Esophagus squamous epithelium (tissue), 5 donors: ENCODE results near the gene MICAL3. TPM values are rescaled to one million over a fixed set of nuclear protein-coding genes. Genes with fewer than 3 reads are reported as not detected.

ENCODE experiments used
- DNase-seq: peaks from one replicate; lab custom pipeline; 2025; lab: John Stamatoyannopoulos, UW
- H3K27ac ChIP-seq, 4 donors: fragments of 200-600 bp; sonication (generic); one replicate each; pipeline ENCODE4 v1.5.1; 2016 to 2019; ENCODE audit warnings: mild to moderate bottlenecking in 1 of 4
- H3K27me3 ChIP-seq, 4 donors: fragments of 200-600 bp; sonication (generic); 1 replicate in 3 of 4; 2 replicates in 1 of 4; pipeline versions ENCODE4 v1.5.1 to v1.6.0; 2017 to 2021; ENCODE audit warnings: antibody characterized with exemption in 1 of 4
- H3K36me3 ChIP-seq, 3 donors: fragments of 200-600 bp; sonication (generic); one replicate each; pipeline ENCODE4 v1.5.1; 2016 to 2019
- H3K4me1 ChIP-seq, 3 donors: fragments of 200-600 bp; sonication (generic); one replicate each; pipeline ENCODE4 v1.5.1; 2017 to 2019
- H3K4me3 ChIP-seq, 4 donors: fragments of 200-600 bp; sonication (generic); 1 replicate in 3 of 4; 2 replicates in 1 of 4; pipeline ENCODE4 v1.5.1; 2016 to 2019; ENCODE audit warnings: mild to moderate bottlenecking in 2 of 4, moderate library complexity in 1 of 4
- H3K9me3 ChIP-seq, 3 donors: fragments of 200-600 bp; sonication (generic); one replicate each; pipeline ENCODE4 v1.5.1; 2016 to 2019
- POLR2A ChIP-seq, 4 donors: fragments of 450-650 bp; IDR thresholded peaks; one replicate each; pipeline ENCODE4 v1.6.1; 2017; ENCODE audit warnings: antibody characterized with exemption in 4 of 4, mild to moderate bottlenecking in 4 of 4, moderate library complexity in 3 of 4
- WGBS, 2 donors: methylation state at CpG; one replicate each; pipeline ENCODE4 v1.1.5; 2018; 5-methylcytosine and 5-hydroxymethylcytosine counted together
- intact Hi-C: fragments of 100-400 bp; cut with DNase I; formaldehyde crosslinking; loops from one replicate; pipeline ENCODE4 v1.15.0; 2022
- total RNA-seq, 4 donors: library from RNA; depleted of rRNA; stranded (reverse); fragments of >200 nt; gene quantifications; one replicate each; pipeline ENCODE4 v1.1.0, GENCODE V29; 2016
- TF ChIP-seq, protein P1 (sequence below), 6 experiments: fragments of 450-650 bp in 4 of 6; fragments of 200-600 bp in 2 of 6; sonication (generic) in 2 of 6; IDR thresholded peaks; one replicate each; pipeline ENCODE4 v1.5.1; 2016 to 2019; ENCODE audit warnings: antibody characterized with exemption in 6 of 6, mild to moderate bottlenecking in 4 of 6, moderate library complexity in 4 of 6
- donor health status: DM: yes; HTN: yes; CAD: no.

Gene MICAL3
- total RNA-seq, 4 donors from 2014 or later = 11.2 to 30.9 (median 15.9) TPM

DNA sequence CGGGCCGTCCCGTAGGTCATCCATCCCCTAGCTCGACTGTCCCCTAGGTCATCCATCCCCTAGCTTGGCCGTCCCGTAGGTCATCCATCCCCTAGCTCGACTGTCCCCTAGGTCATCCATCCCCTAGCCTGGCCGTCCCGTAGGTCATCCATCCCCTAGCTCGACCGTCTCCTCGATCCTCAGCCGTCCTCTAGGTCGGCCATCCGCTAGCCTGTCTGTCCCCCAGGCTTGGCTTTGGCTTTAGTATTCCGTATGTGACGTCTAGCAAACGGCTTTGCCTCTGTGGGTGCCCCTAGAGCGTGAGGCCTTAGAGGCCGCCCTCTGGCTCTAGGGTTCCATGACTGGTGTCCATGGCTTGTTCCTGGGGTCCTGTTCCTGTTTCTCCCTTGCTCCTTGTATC lies 209.5 kb downstream of the MICAL3 start:
- peaks cover 22 to 99% (median 23%) of the 10 kb centered on the region in 3 donors for H3K36me3 ChIP-seq

DNA sequence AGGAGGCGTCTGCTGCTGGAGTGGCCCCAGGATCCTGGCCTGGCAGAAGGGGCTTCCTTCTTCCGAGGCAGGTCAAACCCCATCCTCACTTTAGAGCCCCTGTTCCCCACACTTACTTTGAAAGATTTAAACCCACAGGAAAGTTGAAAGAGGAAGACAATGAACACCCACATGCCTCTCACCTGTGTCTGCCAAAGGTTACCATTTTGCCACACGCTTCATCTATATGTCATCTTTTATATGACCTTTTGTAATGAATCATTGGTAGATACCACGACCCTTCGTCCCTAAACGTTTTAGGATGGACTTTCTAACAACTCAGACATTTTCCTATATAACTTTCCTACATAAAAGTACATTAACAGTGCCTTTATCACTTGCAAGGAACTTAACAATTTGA lies 210.3 kb downstream of the MICAL3 start:
- 75 to 84% methylated on average over 6 of the region's 6 CpGs for WGBS, 2 donors
- peaks cover 22 to 100% (median 23%) of the 10 kb centered on the region in 3 donors for H3K36me3 ChIP-seq

More for the DNA sequence above, 209.5 kb downstream of the MICAL3 start:
- no peak for DNase-seq
- intact Hi-C loops = loop anchor here (10.0 kb wide), 1 partner anchor 60 kb away; no protein-coding TSS in a partner anchor
- H3K4me3 ChIP-seq = no peak overlapping the region
- H3K27ac ChIP-seq = no peak overlapping the region
- WGBS, 2 donors = 91 to 93% methylated on average over 15 to 17 of the region's 20 CpGs
- no peaks in the 10 kb centered on the region for H3K27me3 ChIP-seq
- no peaks in the 10 kb centered on the region for H3K9me3 ChIP-seq
- no peaks in the 10 kb centered on the region for H3K4me1 ChIP-seq
- TF ChIP-seq POLR2A (IDR thresholded peaks at IDR 0.05) = no peak
- TF ChIP-seq, protein P1, sequence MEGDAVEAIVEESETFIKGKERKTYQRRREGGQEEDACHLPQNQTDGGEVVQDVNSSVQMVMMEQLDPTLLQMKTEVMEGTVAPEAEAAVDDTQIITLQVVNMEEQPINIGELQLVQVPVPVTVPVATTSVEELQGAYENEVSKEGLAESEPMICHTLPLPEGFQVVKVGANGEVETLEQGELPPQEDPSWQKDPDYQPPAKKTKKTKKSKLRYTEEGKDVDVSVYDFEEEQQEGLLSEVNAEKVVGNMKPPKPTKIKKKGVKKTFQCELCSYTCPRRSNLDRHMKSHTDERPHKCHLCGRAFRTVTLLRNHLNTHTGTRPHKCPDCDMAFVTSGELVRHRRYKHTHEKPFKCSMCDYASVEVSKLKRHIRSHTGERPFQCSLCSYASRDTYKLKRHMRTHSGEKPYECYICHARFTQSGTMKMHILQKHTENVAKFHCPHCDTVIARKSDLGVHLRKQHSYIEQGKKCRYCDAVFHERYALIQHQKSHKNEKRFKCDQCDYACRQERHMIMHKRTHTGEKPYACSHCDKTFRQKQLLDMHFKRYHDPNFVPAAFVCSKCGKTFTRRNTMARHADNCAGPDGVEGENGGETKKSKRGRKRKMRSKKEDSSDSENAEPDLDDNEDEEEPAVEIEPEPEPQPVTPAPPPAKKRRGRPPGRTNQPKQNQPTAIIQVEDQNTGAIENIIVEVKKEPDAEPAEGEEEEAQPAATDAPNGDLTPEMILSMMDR (IDR thresholded peaks at IDR 0.05) = no peak

DNA sequence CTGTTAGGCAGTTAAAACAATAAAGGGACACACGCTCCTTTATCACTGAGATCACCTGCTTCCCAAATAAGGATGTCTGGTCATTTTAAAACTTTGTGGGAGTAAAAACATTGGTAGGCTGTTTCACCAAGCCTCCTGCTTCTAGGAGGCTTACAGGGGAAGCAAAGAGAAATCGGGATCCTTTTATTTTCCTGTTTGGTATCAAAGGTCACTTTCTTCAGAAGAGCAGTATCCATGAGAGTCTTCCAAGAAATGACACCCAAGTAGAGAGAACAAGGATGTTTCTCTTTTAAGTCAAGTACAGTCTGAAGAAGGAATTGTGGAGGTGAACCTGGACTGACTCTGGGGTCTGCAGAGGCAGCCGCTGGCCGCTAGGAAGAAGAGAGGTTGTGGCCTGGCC lies 213.2 kb downstream of the MICAL3 start:
- no peaks in the 10 kb centered on the region for H3K27me3 ChIP-seq
- no peak for TF ChIP-seq POLR2A (IDR thresholded peaks at IDR 0.05)
- TF ChIP-seq, protein P1 (IDR thresholded peaks at IDR 0.05) = no peak
- no peak for DNase-seq
- 85 to 87% methylated on average over 4 of the region's 4 CpGs for WGBS, 2 donors
- H3K4me1 ChIP-seq = no peaks in the 10 kb centered on the region
- peaks cover 9 to 100% (median 24%) of the 10 kb centered on the region in 3 donors for H3K36me3 ChIP-seq
- H3K9me3 ChIP-seq = no peaks in the 10 kb centered on the region
- no peak overlapping the region for H3K27ac ChIP-seq
- intact Hi-C loops = loop anchor here (10.0 kb wide), 1 partner anchor 64 kb away; no protein-coding TSS in a partner anchor
- H3K4me3 ChIP-seq = no peak overlapping the region

More for the DNA sequence above, 210.3 kb downstream of the MICAL3 start:
- intact Hi-C loops = loop anchor here (10.0 kb wide), 1 partner anchor 61 kb away; no protein-coding TSS in a partner anchor
- Histone ChIP-seq H3K4me3 (no peak overlapping the region), H3K4me1 (no peaks in the 10 kb centered on the region), H3K9me3 (no peaks in the 10 kb centered on the region), H3K27ac (no peak overlapping the region), H3K27me3 (no peaks in the 10 kb centered on the region)
- DNase-seq = no peak
- TF ChIP-seq, protein P1 (IDR thresholded peaks at IDR 0.05) = no peak
- no peak for TF ChIP-seq POLR2A (IDR thresholded peaks at IDR 0.05)

DNA sequence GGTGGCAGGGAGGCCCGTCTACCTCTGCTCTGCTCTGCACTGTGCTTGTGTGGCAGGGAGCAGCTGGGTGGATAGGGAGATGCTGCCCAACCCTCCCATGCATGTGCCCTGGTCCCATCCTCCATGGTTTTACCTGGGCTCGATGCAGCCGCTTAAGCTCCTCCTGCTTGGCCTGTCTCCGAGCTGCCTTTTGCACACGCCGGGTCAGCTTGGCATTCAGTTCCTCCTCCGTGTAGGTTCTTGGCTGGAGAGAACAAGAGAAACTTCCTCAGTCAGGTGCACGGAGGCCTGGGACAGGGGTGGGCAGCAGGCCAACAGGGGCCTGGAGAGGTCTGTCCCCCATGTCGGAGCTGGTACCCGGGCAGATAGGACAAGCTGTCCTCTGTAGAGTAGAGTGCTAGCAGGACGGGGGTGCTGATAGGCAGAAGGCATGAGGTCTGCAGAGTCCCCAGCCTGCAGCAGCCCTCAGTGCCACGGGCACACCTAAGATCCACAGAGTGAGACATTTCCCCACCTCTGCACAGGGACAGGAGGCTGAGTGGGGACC lies 213.7 kb downstream of the MICAL3 start:
- Histone ChIP-seq H3K36me3 (peaks cover 4 to 100% (median 20%) of the 10 kb centered on the region in 3 donors), H3K9me3 (no peaks in the 10 kb centered on the region), H3K27ac (no peak overlapping the region), H3K4me3 (no peak overlapping the region), H3K4me1 (no peaks in the 10 kb centered on the region), H3K27me3 (no peaks in the 10 kb centered on the region)
- no peak for DNase-seq
- no peak for TF ChIP-seq POLR2A (IDR thresholded peaks at IDR 0.05)
- 91 to 95% methylated on average over 7 to 10 of the region's 12 CpGs for WGBS, 2 donors
- intact Hi-C loops = loop anchor here (10.0 kb wide), 1 partner anchor 64 kb away; no protein-coding TSS in a partner anchor

DNA sequence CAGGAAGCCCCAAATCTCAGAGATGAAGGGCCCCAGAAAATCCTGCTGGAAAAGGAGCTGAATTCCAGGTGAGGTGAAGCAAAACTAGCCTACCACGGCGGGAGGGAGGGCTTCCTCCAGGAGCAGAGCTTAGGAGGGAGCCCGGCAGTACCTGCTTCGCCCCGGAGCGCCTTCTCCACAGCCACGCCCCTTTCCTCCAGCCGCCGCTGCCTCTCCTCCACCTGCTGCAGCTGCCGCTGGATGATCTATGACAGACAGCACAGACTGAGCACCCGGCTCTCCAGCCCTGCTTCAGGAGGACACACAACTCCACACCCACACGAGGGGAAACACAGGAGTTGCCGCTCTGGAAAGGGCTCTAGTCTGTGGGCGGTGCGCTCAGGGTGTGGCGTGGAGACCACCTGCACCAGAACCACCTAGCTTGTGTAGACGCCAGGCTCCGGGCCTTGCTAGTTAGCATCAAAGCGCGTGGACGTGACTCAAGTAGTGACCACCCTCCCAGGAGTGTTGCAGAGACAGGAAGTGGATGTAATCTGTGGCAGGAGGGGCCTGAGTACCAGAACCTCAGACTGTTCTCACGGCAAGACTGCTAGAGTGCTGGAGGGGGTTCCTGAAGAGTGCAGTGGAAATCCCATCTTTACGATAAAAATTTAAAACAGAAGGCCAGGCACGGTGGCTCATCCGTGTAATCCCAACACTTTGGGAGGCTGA lies 215.5 kb downstream of the MICAL3 start:
- Histone ChIP-seq H3K9me3 (no peaks in the 10 kb centered on the region), H3K27me3 (no peaks in the 10 kb centered on the region), H3K36me3 (peaks cover 0 to 100% (median 23%) of the 10 kb centered on the region in 3 donors), H3K4me1 (peaks cover 0 to 5% (median 0%) of the 10 kb centered on the region in 3 donors), H3K4me3 (no peak overlapping the region), H3K27ac (no peak overlapping the region)
- 80 to 81% methylated on average over 9 of the region's 25 CpGs for WGBS, 2 donors
- DNase-seq = no peak
- intact Hi-C loops = no loop called here
- TF ChIP-seq, protein P1 (IDR thresholded peaks at IDR 0.05) = no peak
- no peak for TF ChIP-seq POLR2A (IDR thresholded peaks at IDR 0.05)
